Dermis blood vessel endothelial cell (primary cell): Measurements from ENCODE around the gene JAKMIP3. TPM values are rescaled to one million over a fixed set of nuclear protein-coding genes. Genes with fewer than 3 reads are reported as not detected.
A peak's percentile ranks its signal among the peaks of the same experiment; 100 is the strongest.

Experiments used
- DNase-seq: peaks from one replicate; pipeline ENCODE4 v3.0.0; 2010
- total RNA-seq: library from RNA; depleted of rRNA; stranded (reverse); fragments of >200 nt; gene quantifications from 2 replicates; pipeline ENCODE4 v1.2.3, GENCODE V29; 2014

Gene JAKMIP3
- total RNA-seq: 0.05 TPM in 1 of 2 replicates, not detected in the other

GRCh38 chr10:132065491-132066105 lies at the start of gene JAKMIP3:
Gene JAKMIP3 (plus strand): TSS chr10:132065946. CDS start chr10:132104809, 38,863 bp downstream.
- DNase-seq: peak; percentile 65

DNA sequence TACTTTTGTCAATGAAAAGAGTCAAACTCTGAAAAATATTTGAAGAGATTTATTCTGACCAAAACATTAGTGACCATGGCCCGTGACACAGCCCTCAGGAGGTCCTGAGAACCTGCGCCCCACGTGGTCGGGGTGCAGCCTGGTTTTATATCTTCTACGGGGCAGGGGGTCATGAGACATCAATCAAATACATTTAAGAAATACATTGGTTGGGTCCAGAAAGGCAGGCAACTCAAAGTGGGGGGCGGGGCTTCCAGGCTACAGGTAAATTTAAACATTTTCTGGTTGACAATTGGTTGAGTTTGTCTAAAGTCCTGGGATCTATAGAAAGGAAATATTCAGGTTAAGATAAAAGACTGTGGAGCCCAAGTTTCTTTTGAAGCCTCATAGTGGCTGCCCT lies 49.2 kb upstream of the JAKMIP3 start:
- no peak for DNase-seq

DNA sequence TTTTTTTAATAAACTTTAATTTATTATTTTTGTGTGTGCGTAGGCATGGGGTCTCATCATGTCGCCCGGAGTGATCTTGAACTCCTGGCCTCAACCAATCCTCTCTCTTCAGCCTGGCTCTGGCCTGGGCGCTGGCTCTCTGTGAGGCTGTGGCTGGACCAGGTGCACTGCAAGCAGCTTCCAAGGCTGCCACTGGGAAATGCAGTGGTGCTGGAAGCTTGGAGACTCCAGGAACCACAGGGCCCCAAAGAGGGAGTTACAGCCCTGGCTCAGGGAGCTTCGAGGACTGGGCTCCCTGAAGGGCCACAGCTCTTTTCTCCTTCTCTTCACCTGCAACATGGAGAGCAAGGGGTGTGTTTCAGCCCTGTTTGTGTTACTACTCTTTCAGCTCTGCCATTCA lies 47.3 kb upstream of the JAKMIP3 start:
- no peak for DNase-seq

DNA sequence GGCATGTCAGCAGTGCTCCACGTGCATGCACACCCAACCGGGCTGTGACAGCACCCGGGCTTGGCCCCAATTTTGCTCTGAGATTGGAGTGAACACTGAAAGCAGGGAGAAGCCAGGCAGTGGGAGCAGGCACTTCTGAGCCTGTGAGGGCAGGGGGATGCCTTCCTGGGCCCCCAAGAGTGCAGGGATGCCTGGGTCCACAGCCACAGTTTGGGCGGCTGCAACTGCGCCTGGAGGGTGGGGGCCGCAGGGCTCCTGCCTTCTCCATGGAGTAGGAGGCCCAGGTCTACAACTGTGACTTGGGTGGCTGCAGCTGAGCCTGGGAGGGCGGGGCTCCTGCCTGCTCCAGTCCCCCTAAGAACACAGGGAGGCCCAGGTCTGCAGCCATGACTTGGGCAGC lies 46.4 kb upstream of the JAKMIP3 start:
- no peak for DNase-seq

- no peak for DNase-seq
These were observed 45.3 kb upstream of the JAKMIP3 start for GRCh38 chr10:132020456-132020855.

GRCh38 chr10:132021046-132021445 lies 44.7 kb upstream of the JAKMIP3 start:
- DNase-seq: no peak

DNA sequence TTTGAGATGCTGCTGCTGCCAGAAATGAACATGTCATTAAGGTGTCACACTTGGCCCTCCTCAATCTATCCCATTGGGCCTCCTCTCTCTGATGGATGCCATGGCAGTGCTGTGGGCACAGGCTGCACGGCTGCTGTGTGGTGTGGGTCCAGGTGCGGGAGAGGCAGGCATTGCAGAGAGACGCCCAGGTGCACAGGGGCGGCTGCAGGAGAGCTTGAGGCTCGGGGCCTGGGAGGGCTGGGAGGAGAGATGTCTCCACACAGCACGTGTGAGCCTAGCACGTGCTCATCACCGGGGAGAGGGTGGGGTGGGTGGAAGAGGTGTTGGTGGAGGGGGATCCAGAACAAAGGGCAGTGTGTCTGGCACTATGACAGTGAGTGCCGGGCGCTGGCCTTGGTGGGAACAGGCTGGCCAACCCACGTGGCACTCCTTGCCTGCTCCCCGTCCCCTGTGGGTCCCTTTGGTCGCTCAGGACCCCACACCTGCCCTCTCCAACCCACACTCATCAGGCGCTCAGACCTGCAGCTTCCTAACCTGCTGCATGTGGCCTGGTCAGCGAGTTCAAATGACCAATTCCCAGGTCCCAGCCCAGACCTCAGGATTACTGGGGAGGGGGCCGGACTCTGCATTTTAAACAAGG lies 44.1 kb upstream of the JAKMIP3 start:
- DNase-seq: no peak

DNA sequence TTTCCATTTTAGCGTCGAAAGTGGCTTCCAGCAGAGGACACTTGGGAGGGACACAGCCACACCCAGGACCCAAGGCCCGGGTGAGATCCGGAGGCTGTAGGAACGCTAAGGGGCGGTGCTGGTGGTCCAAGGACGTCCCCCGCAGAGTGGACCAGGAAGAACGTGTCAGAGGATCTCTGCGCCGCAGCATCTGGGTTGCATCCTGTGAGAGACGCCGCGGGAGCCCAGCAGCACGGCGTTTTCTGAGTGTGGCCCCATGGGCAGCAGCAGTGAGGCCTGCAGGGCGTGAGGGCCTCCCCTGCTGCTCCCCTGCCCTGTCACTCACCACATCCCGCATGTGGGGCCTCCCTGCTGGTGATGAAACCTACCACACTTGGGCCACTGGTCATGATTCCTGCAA lies 43.5 kb upstream of the JAKMIP3 start:
- DNase-seq: no peak

DNA sequence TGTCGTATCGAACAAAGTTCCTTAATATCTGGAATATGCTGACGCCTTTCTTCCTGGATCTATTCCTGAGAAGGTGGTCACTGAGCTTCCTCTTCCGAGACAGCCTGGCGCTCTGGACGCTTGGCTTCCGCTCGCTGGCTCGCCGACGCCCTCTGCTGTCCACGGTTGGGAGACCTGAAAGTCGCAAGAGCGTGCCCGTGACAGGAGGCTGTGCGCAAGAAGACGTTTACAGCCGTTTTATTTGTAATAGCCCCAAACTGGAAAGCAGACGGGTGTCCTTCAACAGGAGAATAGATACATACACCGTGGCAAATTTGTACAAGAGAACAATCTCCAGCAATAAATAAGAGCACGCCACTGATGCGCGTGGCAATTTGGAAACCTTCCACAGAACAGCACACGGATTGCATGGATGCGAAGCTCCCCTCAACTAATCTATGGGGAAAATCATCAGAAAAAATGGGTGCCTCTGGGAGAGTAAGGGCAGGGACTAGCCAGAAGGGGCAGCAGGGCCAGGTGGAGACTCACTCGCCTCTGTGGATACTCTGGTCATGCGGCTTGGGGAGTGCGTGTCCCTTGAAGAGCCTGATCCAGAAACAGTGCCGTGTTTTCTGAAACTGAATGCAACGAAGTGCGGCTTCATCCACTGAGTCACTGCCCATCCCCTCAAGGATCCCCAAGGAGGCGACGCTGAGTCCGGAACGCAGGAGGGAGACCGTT lies 42.5 kb upstream of the JAKMIP3 start:
- DNase-seq: peak; percentile 87

DNA sequence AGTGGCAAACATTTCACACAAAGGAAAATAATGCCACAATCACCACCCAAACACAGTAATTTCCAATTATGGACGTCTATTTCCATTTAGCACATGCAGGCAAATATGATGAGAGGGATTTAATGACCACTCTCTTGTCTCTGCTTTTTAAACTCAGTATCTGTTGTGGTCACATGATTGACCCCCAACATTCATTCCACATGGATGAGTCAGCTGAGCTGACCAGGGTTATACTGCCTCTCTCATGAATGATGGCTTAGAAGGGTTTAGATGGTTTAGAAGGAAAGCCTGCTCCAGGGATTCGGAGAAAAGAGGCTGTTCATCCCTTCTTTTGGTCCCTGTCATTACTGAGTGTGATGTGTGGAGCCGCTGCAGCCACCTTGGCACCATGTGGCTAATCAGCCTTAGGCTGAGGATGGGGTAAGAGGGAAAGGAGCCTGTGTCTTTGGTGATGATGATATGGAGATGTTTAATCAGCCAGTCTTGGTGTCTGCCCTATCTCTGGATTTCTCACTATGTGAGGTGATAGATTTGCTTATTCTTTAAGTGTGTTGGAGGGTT lies 38.2 kb upstream of the JAKMIP3 start:
- no peak for DNase-seq

- no peak for DNase-seq
These were observed 37.0 kb upstream of the JAKMIP3 start for GRCh38 chr10:132028706-132029105.

GRCh38 chr10:132030898-132031463 lies 34.8 kb upstream of the JAKMIP3 start:
- DNase-seq: no peak

DNA sequence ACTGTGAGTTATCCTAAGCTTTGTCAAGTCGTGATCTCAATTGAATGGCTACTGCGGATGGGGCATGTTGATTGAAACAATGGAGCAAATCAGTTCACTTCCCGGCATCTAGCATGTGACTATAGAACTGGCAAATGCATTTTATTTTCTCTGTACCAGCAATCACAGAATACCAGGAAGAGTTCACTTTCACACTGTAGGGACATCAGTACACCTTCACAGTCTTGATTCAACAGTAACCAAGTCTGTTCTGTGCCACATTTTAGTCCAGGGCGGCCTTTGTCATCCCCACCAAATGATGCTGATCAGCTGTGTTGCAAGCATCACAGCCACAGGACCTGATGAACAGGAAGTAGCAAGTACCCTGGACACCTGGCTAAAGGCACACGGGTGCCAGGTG lies 32.1 kb upstream of the JAKMIP3 start:
- no peak for DNase-seq

DNA sequence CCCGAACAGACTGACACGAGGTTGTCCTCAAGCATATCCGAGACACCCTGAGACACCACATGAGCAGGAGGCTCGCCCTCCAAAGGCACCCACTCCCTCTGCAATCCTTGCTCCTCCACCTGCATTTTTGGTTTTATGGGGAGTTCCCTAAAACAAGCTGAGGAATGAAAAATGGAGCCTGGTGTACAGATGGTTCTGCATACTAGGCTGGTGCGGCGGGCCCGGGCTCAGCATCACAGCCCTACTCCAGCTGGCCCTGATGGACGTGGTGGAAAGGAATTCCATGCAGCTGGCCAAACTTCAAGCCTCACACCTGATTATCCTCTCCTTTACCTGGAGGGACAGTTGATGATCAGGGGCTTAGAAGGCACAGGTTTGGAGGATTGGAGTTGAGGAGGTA lies 30.3 kb upstream of the JAKMIP3 start:
- DNase-seq: no peak

GRCh38 chr10:132036153-132036886 lies 29.4 kb upstream of the JAKMIP3 start:
- peak; percentile 2 for DNase-seq

DNA sequence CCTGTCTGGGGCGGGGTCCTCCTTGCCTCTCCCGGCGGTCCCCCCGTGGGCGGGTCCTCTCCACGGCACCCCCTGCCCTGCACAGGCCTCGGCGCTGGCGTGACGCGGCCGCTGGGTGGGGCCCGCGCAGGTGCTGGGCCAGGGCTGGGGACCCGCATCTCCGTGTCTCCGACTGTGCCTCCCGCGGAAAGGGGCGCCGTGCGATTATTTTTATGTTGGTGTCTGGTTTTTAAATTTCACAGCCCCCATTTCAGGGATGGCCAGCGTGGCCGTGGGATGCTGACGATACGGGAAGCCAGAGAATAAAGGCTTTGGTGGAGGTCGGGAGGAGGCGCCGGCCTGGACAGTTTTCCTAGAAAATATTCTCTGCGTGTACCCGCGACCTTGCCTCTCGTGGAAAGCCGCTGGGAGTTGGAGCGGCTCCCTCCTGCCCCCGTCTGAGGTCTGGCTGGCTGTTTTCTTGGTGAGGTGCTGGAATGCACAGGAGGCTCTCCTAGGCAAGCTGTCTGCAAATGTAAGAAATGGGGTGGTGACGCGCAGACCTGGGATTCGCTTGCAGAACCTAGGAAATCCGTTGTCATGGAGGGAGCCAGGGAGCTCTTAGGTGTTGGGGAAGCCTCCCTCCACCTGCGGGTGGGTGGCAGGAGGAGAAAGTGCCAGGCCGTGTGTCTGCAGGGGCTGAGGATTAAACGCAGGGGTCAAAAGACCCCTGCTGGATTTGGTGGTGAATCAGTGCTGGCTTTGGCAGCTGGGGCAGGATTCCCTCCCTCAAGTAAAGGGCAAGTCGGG lies 28.7 kb upstream of the JAKMIP3 start:
- DNase-seq: no peak

- no peak for DNase-seq
These were observed 28.1 kb upstream of the JAKMIP3 start for GRCh38 chr10:132037676-132037975.

DNA sequence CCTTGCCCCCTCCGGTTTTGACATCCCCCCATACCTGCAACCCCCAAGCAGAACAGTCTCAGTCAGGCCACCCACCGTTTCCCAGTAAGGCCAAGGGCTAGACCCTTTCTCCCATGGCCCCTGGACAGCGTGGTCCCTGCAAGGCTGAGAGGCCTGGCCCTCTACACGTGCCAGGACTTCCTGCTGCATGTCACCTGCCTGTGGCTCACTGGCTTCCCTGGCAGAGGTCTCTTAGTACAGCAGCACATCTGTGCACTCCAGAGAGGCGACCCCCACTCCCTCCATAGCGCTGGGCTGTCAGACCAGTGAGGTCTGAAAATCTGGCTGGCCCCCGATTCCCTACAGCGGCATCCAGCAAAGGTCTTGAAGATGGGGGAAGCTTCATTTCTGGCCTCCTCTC lies 26.4 kb upstream of the JAKMIP3 start:
- DNase-seq: no peak

DNA sequence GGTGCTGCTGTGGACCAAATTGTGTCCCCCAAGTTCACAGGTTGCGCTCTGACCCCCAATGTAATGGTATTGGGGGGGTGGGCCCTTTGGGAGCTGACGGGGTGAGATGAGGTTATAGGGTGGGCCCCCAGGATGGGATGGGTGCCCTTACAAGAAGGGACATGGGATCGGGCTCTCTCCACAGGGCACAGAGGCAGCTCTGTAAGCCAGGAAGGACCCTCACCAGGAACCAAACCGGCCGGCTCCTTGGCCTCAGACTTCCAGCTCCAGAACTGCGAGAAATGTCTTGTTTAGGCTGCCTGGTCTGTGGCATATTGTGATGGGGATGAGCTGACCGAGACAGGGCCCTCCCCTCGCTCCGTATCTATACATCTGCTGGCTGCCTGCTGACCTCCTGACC lies 25.7 kb upstream of the JAKMIP3 start:
- DNase-seq: no peak

DNA sequence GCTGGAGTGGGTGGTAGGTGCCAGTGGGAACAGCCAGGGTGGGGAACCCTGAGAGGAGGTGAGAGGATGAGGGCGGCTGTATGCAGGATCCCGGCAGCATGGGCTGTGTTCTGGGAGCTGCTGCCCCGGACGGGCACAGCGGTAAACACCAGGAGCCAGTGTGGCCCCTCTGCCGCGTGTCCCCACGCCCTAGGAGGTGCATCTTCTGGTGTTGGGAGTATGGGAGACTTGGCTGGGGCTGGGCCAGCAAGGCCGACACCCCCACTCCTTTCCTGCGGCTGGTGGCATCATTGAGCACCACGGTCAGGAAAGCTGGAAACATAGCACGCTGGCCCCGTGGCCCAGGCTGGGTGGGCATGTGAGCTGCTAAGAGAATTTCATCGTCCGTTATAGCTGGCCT lies 24.4 kb upstream of the JAKMIP3 start:
- DNase-seq: no peak

DNA sequence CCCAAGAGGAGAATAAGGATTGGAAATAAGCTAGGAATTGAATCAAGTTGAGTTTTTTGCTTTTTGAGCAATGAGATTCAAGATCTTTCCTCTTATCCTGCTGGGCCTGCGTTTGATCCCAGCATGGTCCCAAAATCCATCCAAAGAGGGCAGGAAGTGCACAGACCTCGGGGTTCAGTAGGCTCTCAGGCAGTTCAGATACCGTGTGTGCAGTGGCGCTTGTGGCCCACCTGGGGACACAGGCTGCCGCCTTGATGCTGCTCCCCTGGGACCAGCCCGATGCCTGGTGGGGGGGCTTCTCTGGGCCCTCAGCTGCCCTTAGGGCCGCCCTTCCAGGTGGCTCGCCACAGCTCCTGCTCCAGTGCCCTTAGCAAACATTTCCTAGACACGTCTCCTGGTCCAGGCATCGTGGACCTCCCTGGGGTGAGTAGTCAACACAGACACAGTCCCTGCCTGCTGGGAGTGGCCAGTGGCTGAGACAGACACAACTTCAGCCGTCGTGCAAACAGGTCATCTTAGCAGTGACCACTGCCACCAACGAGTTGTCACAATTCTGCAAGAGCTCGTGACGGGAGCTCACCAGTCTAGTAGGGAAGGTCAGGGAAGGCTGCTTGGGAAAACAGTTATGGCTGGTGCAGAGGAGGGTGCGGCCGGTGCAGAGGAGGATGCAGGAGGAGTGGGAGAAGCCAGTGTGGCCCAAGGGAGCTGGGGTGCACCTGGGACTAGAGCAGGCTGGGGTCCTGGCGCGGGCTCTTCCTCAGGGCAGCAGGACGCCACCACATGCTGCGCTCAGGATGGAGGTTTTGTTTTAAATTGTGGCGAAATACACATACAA lies 21.7 kb upstream of the JAKMIP3 start:
- no peak for DNase-seq
